T-cell (primary cell): ENCODE results near the gene SELENOO. TPM values are rescaled to one million over a fixed set of nuclear protein-coding genes. Genes with fewer than 3 reads are reported as not detected.

Source experiments
- ATAC-seq, 4 experiments: fragments of 200-7000 bp in 3 of 4; fragments of 150-1000 bp in 1 of 4; cut with Tn5 transposase; replicated peaks in 1 of 4; 1 replicate in 3 of 4; 2 replicates in 1 of 4; pipeline ENCODE4 v1.10.0; 2021; ENCODE audit warnings: moderate library complexity in 3 of 4, mild to moderate bottlenecking in 2 of 4, moderate number of reproducible peaks in 1 of 4
- CTCF ChIA-PET, 2 donors: fragments of 300-600 bp; sonication (Branson Sonifier 250); formaldehyde crosslinking; loops; one replicate each; lab custom pipeline; 2022; ENCODE audit warnings: antibody characterized with exemption in 2 of 2; lab: Charles Lee
- POLR2A ChIA-PET, 2 donors: fragments of 300-600 bp; sonication (Branson Sonifier 250); formaldehyde crosslinking; loops; one replicate each; lab custom pipeline; 2022; ENCODE audit warnings: antibody characterized with exemption in 2 of 2; lab: Charles Lee
- DNase-seq, 35 experiments: peaks; one replicate each; pipeline versions ENCODE4 v3.0.0 to v3.0.0-alpha.2; 2013 to 2023
- H3K27ac ChIP-seq: one replicate; pipeline ENCODE4 v1.5.1; 2013; ENCODE audit warnings: low read length
- H3K27me3 ChIP-seq, 2 experiments: replicated peaks in 1 of 2; 1 replicate in 1 of 2; 2 replicates in 1 of 2; pipeline versions ENCODE4 v1.6.1 to v1.7.0; 2013; ENCODE audit warnings: low read length in 1 of 2, mixed read lengths in 1 of 2; ENCODE audit not compliant: control insufficient read depth in 2 of 2, insufficient read depth in 2 of 2; ENCODE audit errors: extremely low read depth in 1 of 2
- H3K36me3 ChIP-seq, 2 donors: 1 replicate in 1 of 2; 2 replicates in 1 of 2; pipeline versions ENCODE4 v1.6.1 to v1.7.0; 2013; ENCODE audit warnings: low read length in 1 of 2; ENCODE audit not compliant: control insufficient read depth in 2 of 2, insufficient read depth in 1 of 2; ENCODE audit errors: extremely low read depth in 1 of 2
- H3K4me1 ChIP-seq, 2 experiments: 1 replicate in 1 of 2; 2 replicates in 1 of 2; pipeline versions ENCODE4 v1.6.1 to v1.7.0; 2013; ENCODE audit warnings: low read length in 2 of 2, mixed read lengths in 1 of 2; ENCODE audit not compliant: insufficient read depth in 2 of 2, control insufficient read depth in 1 of 2; ENCODE audit errors: extremely low read depth in 1 of 2
- H3K4me3 ChIP-seq, 2 donors: 1 replicate in 1 of 2; 2 replicates in 1 of 2; pipeline versions ENCODE4 v1.5.1 to v1.7.0; 2013; ENCODE audit warnings: mild to moderate bottlenecking in 2 of 2, low read length in 1 of 2, moderate library complexity in 1 of 2; ENCODE audit not compliant: control insufficient read depth in 1 of 2; ENCODE audit errors: extremely low read depth in 1 of 2
- H3K9me3 ChIP-seq: 2 replicates; pipeline ENCODE4 v1.7.0; 2013
- H3K27ac Mint-ChIP-seq, 2 donors: one replicate each; pipeline ENCODE4 v1.8.0; 2020 to 2021; ENCODE audit warnings: mild to moderate bottlenecking in 2 of 2, mixed read lengths in 2 of 2
- H3K27me3 Mint-ChIP-seq, 2 donors: one replicate each; pipeline ENCODE4 v1.8.0; 2021 to 2022; ENCODE audit warnings: mixed read lengths in 2 of 2
- H3K36me3 Mint-ChIP-seq: one replicate; pipeline ENCODE4 v1.8.0; 2021; ENCODE audit warnings: mixed read lengths
- H3K4me1 Mint-ChIP-seq, 3 donors: one replicate each; pipeline ENCODE4 v1.8.0; 2020 to 2022; ENCODE audit warnings: mixed read lengths in 3 of 3, mild to moderate bottlenecking in 1 of 3
- H3K4me3 Mint-ChIP-seq, 3 donors: one replicate each; pipeline ENCODE4 v1.8.0; 2020 to 2022; ENCODE audit warnings: mild to moderate bottlenecking in 3 of 3, mixed read lengths in 3 of 3, moderate library complexity in 3 of 3
- H3K9me3 Mint-ChIP-seq, 3 donors: one replicate each; pipeline ENCODE4 v1.8.0; 2020 to 2022; ENCODE audit warnings: mixed read lengths in 3 of 3
- WGBS: methylation state at CpG from one replicate; pipeline ENCODE4 v1.1.5; 2013; ENCODE audit warnings: missing lambda C conversion rate; ENCODE audit not compliant: insufficient coverage; 5-methylcytosine and 5-hydroxymethylcytosine counted together
- total RNA-seq, 35 experiments: library from RNA in 6 of 35; stranded (reverse) in 6 of 35; fragments of 120-200 nt in 1 of 35; gene quantifications; one replicate each; pipeline versions ENCODE4 v1.2.1 to v1.2.4 and lab custom pipeline; 2013 to 2026

The SELENOO gene
- total RNA-seq, 5 donors from 2014 or later (not counting 1 experiment from before 2014, with no cell fraction given): 28.9 to 51.0 (median 46.1) TPM

DNA sequence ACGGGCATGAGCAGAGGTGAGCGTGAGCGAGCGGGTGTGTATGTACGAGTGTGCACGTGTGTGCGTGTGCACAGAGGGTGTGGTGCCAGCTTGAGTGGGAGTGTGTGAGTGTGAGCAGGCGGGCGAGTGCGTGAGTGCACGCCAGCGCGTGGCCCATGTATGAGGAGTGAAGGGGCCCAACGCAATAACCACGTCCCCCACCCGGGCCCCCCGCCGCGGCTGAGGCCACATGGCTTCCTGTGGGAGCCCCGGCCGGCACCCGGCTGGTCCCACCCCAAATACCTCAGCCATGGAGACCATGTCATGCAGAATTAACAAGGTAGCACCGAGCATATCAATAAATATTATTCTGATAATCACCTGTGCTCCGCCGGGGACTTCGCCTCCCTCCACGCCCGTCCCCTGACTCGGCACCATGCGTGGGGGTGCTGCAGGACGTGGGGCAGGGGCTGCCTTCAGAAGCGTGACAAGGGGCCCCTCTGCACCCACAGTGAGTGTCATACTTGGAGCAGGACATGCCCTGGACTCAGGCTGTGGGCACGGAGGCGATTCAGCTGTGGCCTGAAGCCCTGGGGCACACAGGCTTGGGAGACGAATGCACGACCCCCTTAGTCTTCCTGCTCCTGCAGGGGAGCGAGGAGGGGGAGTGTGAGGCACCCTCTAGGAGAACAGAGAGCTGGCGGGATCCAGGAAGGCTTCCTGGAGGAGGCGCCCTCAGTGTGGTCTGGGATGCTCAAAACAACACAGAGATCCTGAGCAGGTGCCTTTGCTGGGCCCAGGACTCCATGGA lies 20.7 kb upstream of the SELENOO start:
- ATAC-seq (no peak), DNase-seq (no peak)
- CTCF ChIA-PET: no interaction called here
- Histone ChIP-seq H3K27ac (no peak overlapping the region), H3K27me3 (peaks cover 0 to 35% of the 10 kb centered on the region in 2 experiments), H3K4me1 (peaks cover under 1 to 13% of the 10 kb centered on the region in 2 experiments), H3K36me3 (no peaks in the 10 kb centered on the region), H3K4me3 (no peak overlapping the region), H3K9me3 (no peaks in the 10 kb centered on the region)
- WGBS: 54% methylated on average over 35 of the region's 39 CpGs
- no peaks in the 10 kb centered on the region for H3K36me3 Mint-ChIP-seq
- POLR2A ChIA-PET: no interaction called here
- H3K27me3 Mint-ChIP-seq: peaks cover 5 to 8% of the 10 kb centered on the region in 2 donors
- H3K4me3 Mint-ChIP-seq: no peak overlapping the region
- H3K27ac Mint-ChIP-seq: peak overlapping the region in 1 of 2 donors; percentile 19
- H3K9me3 Mint-ChIP-seq: no peaks in the 10 kb centered on the region
- peaks cover 7 to 10% (median 8%) of the 10 kb centered on the region in 3 donors for H3K4me1 Mint-ChIP-seq

GRCh38 chr22:50180727-50181521 lies 19.9 kb upstream of the SELENOO start:
- Histone ChIP-seq H3K27me3 (peaks cover 0 to 34% of the 10 kb centered on the region in 2 experiments), H3K36me3 (no peaks in the 10 kb centered on the region), H3K4me3 (no peak overlapping the region), H3K4me1 (peaks cover 3 to 17% of the 10 kb centered on the region in 2 experiments), H3K27ac (no peak overlapping the region), H3K9me3 (no peaks in the 10 kb centered on the region)
- no peak for DNase-seq
- no peak for ATAC-seq
- Mint-ChIP-seq H3K4me1 (peaks cover 7 to 12% (median 10%) of the 10 kb centered on the region in 3 donors), H3K9me3 (no peaks in the 10 kb centered on the region), H3K27ac (no peak overlapping the region), H3K36me3 (no peaks in the 10 kb centered on the region), H3K4me3 (no peak overlapping the region), H3K27me3 (peaks cover 4 to 5% of the 10 kb centered on the region in 2 donors)
- ChIA-PET CTCF (no interaction called here), POLR2A (no interaction called here)
- WGBS: 86% methylated on average over 18 of the region's 27 CpGs

GRCh38 chr22:50182176-50183081 lies 18.4 kb upstream of the SELENOO start:
- H3K9me3 Mint-ChIP-seq: no peaks in the 10 kb centered on the region
- H3K27ac ChIP-seq: no peak overlapping the region
- H3K4me3 ChIP-seq: no peak overlapping the region
- ATAC-seq (no peak), DNase-seq (no peak)
- no peaks in the 10 kb centered on the region for H3K36me3 ChIP-seq
- H3K27me3 Mint-ChIP-seq: peaks cover 4 to 5% of the 10 kb centered on the region in 2 donors
- ChIA-PET CTCF (no interaction called here), POLR2A (no interaction called here)
- H3K27ac Mint-ChIP-seq: no peak overlapping the region
- WGBS: 88% methylated on average over 28 of the region's 31 CpGs
- H3K4me1 Mint-ChIP-seq: peaks cover 12 to 20% (median 16%) of the 10 kb centered on the region in 3 donors
- peaks cover 5 to 28% of the 10 kb centered on the region in 2 experiments for H3K4me1 ChIP-seq
- H3K27me3 ChIP-seq: peaks cover 0 to 32% of the 10 kb centered on the region in 2 experiments
- H3K4me3 Mint-ChIP-seq: no peak overlapping the region
- H3K36me3 Mint-ChIP-seq: no peaks in the 10 kb centered on the region
- H3K9me3 ChIP-seq: no peaks in the 10 kb centered on the region

DNA sequence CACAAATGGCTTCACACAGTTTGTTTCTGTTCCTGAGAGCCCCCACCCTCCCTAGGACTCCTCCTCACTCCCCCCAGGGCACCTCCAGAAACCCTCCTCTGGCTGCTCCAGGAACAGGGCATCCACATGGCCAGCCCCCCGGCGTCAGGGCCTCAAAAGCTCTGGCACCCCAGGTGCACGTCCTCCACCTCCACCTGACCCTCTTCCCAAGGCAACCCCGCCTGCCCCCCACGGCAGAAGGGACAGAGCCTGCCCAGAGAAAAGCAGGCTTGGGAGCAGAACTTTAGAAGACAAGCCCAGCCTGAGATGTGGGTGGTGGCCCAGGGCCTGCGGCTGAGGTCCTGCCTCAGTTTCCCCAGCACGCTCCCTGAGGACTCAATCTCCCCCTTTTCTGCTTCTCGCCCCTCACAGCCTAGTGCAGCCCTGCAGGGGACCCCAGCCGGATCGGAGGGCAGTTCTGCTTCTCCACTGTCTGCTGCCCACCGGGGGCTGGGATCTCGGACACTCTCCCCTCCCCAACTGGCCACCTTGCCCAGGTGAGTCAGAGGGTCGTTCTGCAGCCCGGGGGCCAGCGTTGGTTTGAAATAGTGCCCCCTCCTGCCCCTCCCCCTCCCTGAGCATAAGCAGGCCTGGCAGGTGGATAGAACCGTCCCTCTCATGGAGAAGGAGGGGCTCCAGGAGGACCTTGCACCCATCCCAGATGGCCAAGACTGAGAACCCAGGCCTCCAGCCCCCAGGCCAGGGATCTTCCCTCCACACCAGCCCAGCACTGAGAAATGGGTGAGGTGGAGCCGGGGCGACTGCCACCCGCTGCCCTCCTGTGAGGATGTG lies 17.5 kb upstream of the SELENOO start:
- no peaks in the 10 kb centered on the region for H3K9me3 ChIP-seq
- H3K36me3 Mint-ChIP-seq: no peaks in the 10 kb centered on the region
- H3K27me3 ChIP-seq: peaks cover 0 to 32% of the 10 kb centered on the region in 2 experiments
- H3K4me3 ChIP-seq: no peak overlapping the region
- H3K4me1 ChIP-seq: peaks cover 7 to 36% of the 10 kb centered on the region in 2 experiments
- DNase-seq (no peak), ATAC-seq (no peak)
- no peak overlapping the region for H3K27ac Mint-ChIP-seq
- ChIA-PET POLR2A (no interaction called here), CTCF (no interaction called here)
- peaks cover 12 to 26% (median 20%) of the 10 kb centered on the region in 3 donors for H3K4me1 Mint-ChIP-seq
- H3K27me3 Mint-ChIP-seq: peaks cover 4 to 5% of the 10 kb centered on the region in 2 donors
- H3K4me3 Mint-ChIP-seq: peak overlapping the region in 2 of 3 donors; percentile 43 to 46
- H3K27ac ChIP-seq: no peak overlapping the region
- no peaks in the 10 kb centered on the region for H3K36me3 ChIP-seq
- 88% methylated on average over 13 of the region's 19 CpGs for WGBS
- H3K9me3 Mint-ChIP-seq: no peaks in the 10 kb centered on the region

DNA sequence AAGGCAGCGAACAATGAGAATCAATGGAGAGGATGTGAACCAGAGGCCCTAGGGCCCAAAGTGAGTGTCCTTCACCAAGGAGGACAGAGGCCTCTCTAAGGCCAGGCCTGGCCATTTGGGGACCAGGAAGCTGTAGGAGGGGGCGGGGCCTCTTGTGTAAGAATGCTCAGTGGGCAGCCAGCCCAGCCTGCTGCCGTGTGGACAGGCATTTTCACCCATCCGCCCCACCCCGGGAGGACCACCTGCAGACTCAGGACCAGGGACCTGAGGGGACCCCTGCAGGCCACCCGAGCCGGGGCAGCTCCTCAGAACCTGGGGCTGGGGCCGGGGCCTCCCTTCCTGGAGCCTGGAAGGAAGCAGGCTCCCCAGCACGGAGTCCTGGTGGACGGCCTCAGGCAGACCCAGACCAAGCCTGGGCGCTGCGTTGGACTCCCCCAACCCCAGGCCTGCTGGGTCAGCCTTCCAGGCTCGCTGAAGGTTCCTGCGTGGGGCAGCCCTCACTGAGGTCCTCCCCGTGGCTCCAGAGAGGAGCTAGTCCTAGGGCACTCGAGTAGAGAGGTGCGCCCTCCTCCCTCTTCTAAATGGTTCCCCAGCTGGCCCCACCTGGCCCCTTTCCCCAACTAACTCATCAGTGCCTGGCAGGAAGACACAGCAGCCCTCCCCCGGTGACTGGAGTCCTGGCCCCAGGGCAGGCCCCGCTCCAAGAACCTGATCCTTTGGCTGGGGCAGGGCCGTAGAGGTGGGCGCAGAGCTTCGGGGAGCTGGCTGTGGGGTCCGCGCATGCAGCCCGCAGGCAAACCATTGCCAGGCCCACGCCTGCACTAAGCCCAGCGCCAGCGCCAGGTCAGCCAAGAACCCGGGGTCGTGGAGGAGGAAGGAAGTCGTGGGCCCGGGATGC lies 16.6 kb upstream of the SELENOO start:
- H3K4me1 Mint-ChIP-seq: peaks cover 15 to 34% (median 29%) of the 10 kb centered on the region in 3 donors
- POLR2A ChIA-PET: no interaction called here
- H3K36me3 Mint-ChIP-seq: no peaks in the 10 kb centered on the region
- H3K4me3 Mint-ChIP-seq: peak overlapping the region; percentile 57 to 75 (median 63)
- no peak for DNase-seq
- no peaks in the 10 kb centered on the region for H3K9me3 Mint-ChIP-seq
- H3K36me3 ChIP-seq: peaks cover 0 to 3% of the 10 kb centered on the region in 2 donors
- H3K27ac ChIP-seq: no peak overlapping the region
- H3K9me3 ChIP-seq: no peaks in the 10 kb centered on the region
- 71% methylated on average over 26 of the region's 32 CpGs for WGBS
- CTCF ChIA-PET: no interaction called here
- peaks cover 4 to 5% of the 10 kb centered on the region in 2 donors for H3K27me3 Mint-ChIP-seq
- no peak overlapping the region for H3K27ac Mint-ChIP-seq
- ATAC-seq: no peak
- H3K4me1 ChIP-seq: peaks cover 14 to 45% of the 10 kb centered on the region in 2 experiments
- no peak overlapping the region for H3K4me3 ChIP-seq
- peaks cover 0 to 32% of the 10 kb centered on the region in 2 experiments for H3K27me3 ChIP-seq
